Hepatocyte (in vitro differentiated cells): ENCODE measurements around the gene RAPSN. TPM values are rescaled to one million over a fixed set of nuclear protein-coding genes. Genes with fewer than 3 reads are reported as not detected.

Experiments
- DNase-seq: peaks from one replicate; pipeline ENCODE4 v3.0.0-alpha.2; 2016; ENCODE audit warnings: low spot score
- H2AFZ ChIP-seq: fragments of 200-600 bp; sonication (generic); 2 replicates; pipeline ENCODE4 v1.6.0; 2016; ENCODE audit warnings: antibody characterized with exemption, mild to moderate bottlenecking
- H3K27ac ChIP-seq: fragments of 200-600 bp; sonication (generic); 2 replicates; pipeline ENCODE4 v1.5.1; 2016; ENCODE audit warnings: mild to moderate bottlenecking
- H3K27me3 ChIP-seq: fragments of 200-600 bp; sonication (generic); 2 replicates; pipeline ENCODE4 v1.6.1; 2016
- H3K36me3 ChIP-seq: fragments of 200-600 bp; sonication (generic); replicated peaks from 2 replicates; pipeline ENCODE4 v1.5.1; 2016; ENCODE audit warnings: low read depth; ENCODE audit not compliant: insufficient read depth
- H3K4me1 ChIP-seq: fragments of 200-600 bp; sonication (generic); 2 replicates; pipeline ENCODE4 v1.5.1; 2016; ENCODE audit warnings: mild to moderate bottlenecking, moderate library complexity; ENCODE audit not compliant: insufficient read depth
- H3K4me2 ChIP-seq: fragments of 200-600 bp; sonication (generic); 2 replicates; pipeline ENCODE4 v1.6.0; 2016
- H3K4me3 ChIP-seq: fragments of 200-600 bp; sonication (generic); 2 replicates; pipeline ENCODE4 v1.5.1; 2016; ENCODE audit warnings: mild to moderate bottlenecking
- H3K79me2 ChIP-seq: fragments of 200-600 bp; sonication (generic); 2 replicates; pipeline ENCODE4 v1.6.0; 2017; ENCODE audit warnings: mild to moderate bottlenecking
- H3K9me2 ChIP-seq: fragments of 200-600 bp; sonication (generic); replicated peaks from 2 replicates; pipeline ENCODE4 v1.6.0; 2017; ENCODE audit warnings: mild to moderate bottlenecking; ENCODE audit not compliant: insufficient read depth
- H3K9me3 ChIP-seq: fragments of 200-600 bp; sonication (generic); 2 replicates; pipeline ENCODE4 v1.5.1; 2016; ENCODE audit warnings: low read depth, mild to moderate bottlenecking
- H4K20me1 ChIP-seq: fragments of 200-600 bp; sonication (generic); 2 replicates; pipeline ENCODE4 v1.6.0; 2016; ENCODE audit warnings: mild to moderate bottlenecking; ENCODE audit not compliant: insufficient read depth, poor library complexity, severe bottlenecking
- EZH2 ChIP-seq: fragments of 200-600 bp; sonication (generic); IDR thresholded peaks from 2 replicates; pipeline ENCODE4 v1.6.1; 2016; ENCODE audit warnings: antibody characterized with exemption, mild to moderate bottlenecking, borderline replicate concordance
- EZH2phosphoT487 ChIP-seq: fragments of 200-600 bp; sonication (generic); IDR thresholded peaks from one replicate; pipeline ENCODE4 v1.6.1; 2018; ENCODE audit warnings: antibody characterized with exemption, mild to moderate bottlenecking, low read depth, moderate library complexity; ENCODE audit not compliant: unreplicated experiment, severe bottlenecking
- WGBS: methylation state at CpG from one replicate; pipeline ENCODE4 v1.1.6; 2016; ENCODE audit warnings: low lambda C conversion rate; ENCODE audit errors: missing lambda C conversion rate; 5-methylcytosine and 5-hydroxymethylcytosine counted together
- polyA plus RNA-seq: library from polyadenylated mRNA; unstranded; fragments of >200 nt; fragmentation: Nextera tagmentation; extraction: Ambion mirVana; gene quantifications from 2 replicates; pipeline ENCODE4 v1.2.1, GENCODE V29; 2016
- total RNA-seq: library from RNA; depleted of rRNA; stranded (reverse); fragments of >200 nt; gene quantifications from 2 replicates; pipeline ENCODE4 v1.2.3, GENCODE V29; 2014
- TF ChIP-seq, protein P1 (sequence below): fragments of 200-600 bp; sonication (generic); IDR thresholded peaks from 2 replicates; pipeline ENCODE4 v1.5.1; 2016; ENCODE audit warnings: antibody characterized with exemption, mild to moderate bottlenecking; ENCODE audit not compliant: poor library complexity

Gene RAPSN
- total and polyA plus RNA-seq, 2 experiments from 2014 or later: 0.46 TPM; not detected in 1

DNA sequence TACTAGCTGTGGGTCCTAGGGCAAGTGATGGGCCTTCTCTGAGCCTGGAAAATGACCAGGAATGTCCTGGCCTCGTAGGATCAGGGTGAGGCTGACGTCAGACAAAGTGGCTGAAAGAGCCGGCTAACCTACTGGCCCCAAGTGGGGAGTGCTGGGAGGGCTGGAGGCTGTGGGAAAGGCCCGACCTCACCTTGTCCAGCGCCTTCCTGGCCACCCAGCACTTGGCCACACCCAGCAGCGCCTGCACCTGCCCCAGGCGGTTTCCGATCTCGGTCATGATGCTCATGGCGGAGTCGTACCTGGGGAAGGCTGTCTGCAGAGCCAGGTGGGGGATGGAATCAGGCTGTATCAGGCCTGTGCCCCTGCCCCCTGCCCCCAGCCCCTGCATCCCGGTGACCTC, 7.5 kb downstream of the RAPSN start:
- WGBS: 84% methylated on average over 12 of the region's 12 CpGs
- no peaks in the 10 kb centered on the region for H4K20me1 ChIP-seq
- H3K4me1 ChIP-seq: peaks cover 9% of the 10 kb centered on the region
- H3K4me3 ChIP-seq: no peak overlapping the region
- DNase-seq: no peak
- H3K9me2 ChIP-seq: no peaks in the 10 kb centered on the region
- TF ChIP-seq, protein P1, sequence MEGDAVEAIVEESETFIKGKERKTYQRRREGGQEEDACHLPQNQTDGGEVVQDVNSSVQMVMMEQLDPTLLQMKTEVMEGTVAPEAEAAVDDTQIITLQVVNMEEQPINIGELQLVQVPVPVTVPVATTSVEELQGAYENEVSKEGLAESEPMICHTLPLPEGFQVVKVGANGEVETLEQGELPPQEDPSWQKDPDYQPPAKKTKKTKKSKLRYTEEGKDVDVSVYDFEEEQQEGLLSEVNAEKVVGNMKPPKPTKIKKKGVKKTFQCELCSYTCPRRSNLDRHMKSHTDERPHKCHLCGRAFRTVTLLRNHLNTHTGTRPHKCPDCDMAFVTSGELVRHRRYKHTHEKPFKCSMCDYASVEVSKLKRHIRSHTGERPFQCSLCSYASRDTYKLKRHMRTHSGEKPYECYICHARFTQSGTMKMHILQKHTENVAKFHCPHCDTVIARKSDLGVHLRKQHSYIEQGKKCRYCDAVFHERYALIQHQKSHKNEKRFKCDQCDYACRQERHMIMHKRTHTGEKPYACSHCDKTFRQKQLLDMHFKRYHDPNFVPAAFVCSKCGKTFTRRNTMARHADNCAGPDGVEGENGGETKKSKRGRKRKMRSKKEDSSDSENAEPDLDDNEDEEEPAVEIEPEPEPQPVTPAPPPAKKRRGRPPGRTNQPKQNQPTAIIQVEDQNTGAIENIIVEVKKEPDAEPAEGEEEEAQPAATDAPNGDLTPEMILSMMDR: no peak
- TF ChIP-seq EZH2 (no peak), EZH2phosphoT487 (no peak)
- H2AFZ ChIP-seq: no peak overlapping the region
- no peak overlapping the region for H3K27ac ChIP-seq
- H3K9me3 ChIP-seq: no peaks in the 10 kb centered on the region
- H3K4me2 ChIP-seq: no peak overlapping the region
- no peaks in the 10 kb centered on the region for H3K27me3 ChIP-seq
- no peaks in the 10 kb centered on the region for H3K36me3 ChIP-seq
- no peaks in the 10 kb centered on the region for H3K79me2 ChIP-seq

DNA sequence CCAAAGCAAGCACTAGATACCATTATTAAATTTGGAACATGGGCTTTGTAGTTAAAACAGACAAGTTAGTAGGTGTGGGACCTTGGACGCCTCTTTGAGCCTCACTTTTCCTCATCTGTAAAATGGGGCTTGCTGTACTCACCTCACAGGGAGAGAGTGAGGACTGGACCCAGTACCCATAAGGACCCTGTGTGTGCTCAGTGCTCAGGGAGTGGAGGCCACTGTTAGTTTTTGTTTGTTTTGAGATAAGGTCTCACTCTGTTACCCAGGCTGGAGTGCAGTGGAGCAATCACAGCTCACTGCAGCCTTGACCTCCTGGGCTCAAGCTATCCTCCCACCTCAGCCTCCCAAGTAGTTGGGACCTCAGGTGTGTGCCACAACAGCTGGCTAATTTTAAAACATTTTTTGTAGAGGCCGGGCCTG, 8.9 kb downstream of the RAPSN start:
- WGBS: 45% methylated on average over 2 of the region's 2 CpGs
- Histone ChIP-seq H3K4me2 (no peak overlapping the region), H2AFZ (no peak overlapping the region), H3K9me2 (no peaks in the 10 kb centered on the region), H3K4me1 (peaks cover 9% of the 10 kb centered on the region), H3K27ac (no peak overlapping the region), H3K4me3 (no peak overlapping the region), H3K27me3 (no peaks in the 10 kb centered on the region), H3K9me3 (no peaks in the 10 kb centered on the region), H4K20me1 (no peaks in the 10 kb centered on the region), H3K79me2 (no peaks in the 10 kb centered on the region), H3K36me3 (no peaks in the 10 kb centered on the region)
- TF ChIP-seq EZH2phosphoT487 (no peak), EZH2 (no peak)
- TF ChIP-seq, protein P1: no peak
- no peak for DNase-seq

- Histone ChIP-seq H4K20me1 (no peaks in the 10 kb centered on the region), H3K27me3 (no peaks in the 10 kb centered on the region), H3K4me3 (no peak overlapping the region), H3K9me3 (no peaks in the 10 kb centered on the region), H2AFZ (no peak overlapping the region), H3K79me2 (no peaks in the 10 kb centered on the region), H3K27ac (no peak overlapping the region), H3K36me3 (no peaks in the 10 kb centered on the region), H3K4me1 (peaks cover 9% of the 10 kb centered on the region), H3K9me2 (no peaks in the 10 kb centered on the region), H3K4me2 (no peak overlapping the region)
- DNase-seq: no peak
- WGBS: 93% methylated on average over 18 of the region's 18 CpGs
- TF ChIP-seq EZH2 (no peak), EZH2phosphoT487 (no peak)
- TF ChIP-seq, protein P1: no peak
These were observed 10.2 kb downstream of the RAPSN start for GRCh38 chr11:47438721-47439120.
